ENCODE results near the gene SLC35G3.
"Not testable (repeated sequence)": the region's sequence is repeated elsewhere in the genome, so short reads cannot be mapped to it uniquely, and the experiment has no call there.

SLC35G3 gene

DNA sequence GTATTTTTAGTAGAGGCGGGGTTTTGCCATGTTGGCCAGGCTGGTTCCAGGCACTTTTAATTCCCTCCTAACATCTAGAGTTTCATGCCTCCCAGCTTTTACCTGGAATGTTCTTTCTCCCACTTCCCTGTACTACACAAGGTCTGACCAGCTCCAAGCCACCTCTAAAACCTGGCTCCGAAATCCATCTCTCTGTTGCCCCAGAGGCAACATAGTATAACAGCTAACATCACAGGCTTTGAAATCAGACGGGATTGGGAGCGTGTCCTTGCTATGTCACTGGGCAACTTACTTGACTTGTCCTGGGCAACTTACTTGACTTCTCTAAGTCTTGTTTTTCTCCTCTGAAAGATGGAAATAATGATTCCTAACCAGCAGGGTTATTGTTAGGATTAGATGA lies 31.4 kb downstream of the SLC35G3 start:
- no peak for DNase-seq

DNA sequence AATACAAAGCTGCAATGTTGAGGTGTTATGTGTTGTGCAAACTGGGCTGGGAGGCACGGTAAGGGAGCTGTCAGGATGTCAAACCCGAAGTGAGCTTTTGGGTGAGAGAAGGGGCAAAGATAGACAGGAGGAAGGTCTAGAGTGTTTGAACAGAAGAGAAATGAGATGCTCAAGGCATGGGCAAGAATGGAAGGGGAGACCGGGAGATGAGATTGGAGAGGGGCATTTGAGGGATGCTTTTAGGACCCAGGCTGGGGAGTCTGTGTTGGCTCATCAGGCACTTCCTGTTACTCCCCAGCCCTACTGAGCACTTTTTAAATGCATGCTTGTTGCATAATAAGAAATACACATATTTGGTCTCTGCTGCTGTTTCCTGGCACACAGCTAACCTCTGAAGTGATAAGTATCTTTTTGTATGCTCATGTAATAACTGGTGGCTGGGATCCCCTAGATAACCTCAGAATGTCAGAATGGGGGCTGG lies 32.9 kb downstream of the SLC35G3 start:
- DNase-seq: no peak

DNA sequence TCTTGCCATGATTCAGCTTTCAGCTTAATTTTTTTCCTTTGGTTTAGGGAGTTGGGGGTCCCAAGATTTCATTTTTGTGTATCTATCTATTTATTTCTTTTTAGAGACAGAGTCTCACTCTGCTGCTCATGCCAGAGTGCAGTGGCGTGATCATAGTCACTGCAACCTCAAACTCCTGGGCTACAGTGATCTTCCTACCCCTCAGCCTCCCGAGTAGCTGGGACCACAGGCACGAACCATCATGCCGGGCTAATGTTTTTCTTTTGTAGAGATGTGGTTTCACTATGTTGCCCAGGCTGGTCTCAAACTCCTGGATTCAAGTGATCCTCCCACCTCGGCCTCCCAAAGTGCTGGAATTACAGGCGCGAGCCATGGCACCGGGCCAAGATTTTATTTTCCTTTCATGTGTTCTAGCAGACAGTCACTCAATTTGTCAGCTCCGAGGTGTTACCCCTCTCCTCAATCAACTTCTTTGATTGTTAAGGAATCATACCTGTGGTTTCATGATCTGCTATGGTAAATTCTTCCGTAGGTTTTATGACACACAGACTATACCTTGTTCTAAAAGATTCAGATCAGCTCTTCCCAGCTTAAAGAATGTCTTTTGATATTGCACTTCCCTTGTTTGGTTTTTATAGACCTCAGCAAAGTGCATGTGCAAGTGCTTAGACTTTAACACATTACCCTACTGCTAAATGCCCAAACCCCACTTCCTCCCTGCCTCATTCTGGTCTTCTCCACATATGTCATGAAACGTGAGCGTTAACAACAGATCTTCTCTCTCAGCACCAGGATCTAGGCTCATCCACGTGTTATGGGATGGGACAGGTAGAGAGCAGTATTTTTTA lies 33.6 kb downstream of the SLC35G3 start:
- DNase-seq: no peak

DNA sequence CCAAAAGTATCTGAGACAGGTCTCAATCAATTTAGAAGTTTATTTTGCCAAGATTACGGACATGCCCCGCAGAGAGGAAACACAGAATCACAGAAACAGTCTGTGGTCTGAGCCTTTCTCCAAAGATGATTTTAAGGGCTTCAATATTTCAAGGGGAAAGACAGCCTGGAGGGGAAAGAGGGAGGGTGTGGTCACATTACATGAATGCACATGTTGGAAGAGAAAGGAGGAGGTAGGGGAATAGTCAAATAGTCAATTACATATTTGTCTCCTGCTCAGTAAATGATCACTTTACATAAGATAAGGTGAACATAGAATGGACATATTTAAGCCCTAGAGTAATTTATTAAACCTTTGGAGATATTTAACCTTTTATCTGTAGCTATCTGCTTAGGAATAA lies 34.3 kb downstream of the SLC35G3 start:
- no peak for DNase-seq

DNA sequence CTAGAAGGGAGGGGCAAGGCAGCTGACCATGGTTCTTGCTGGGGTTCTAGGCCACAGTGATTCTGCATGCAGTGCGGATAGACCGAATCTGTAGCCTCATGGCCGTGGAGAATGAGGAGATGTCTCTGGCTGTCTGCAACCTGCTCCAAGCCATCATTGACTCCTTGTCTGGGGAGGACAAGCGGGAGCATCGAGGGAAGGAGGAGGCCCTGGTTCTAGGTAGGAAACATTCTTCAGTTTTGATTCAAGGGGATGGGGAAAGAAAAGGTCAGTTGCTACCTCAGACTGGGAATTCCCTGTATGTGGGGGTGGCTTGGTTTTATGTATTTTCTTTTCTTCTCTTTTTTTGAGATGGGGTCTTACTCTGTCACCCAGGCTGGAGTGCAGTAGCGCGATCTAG lies 38.9 kb downstream of the SLC35G3 start:
- no peak for DNase-seq

DNA sequence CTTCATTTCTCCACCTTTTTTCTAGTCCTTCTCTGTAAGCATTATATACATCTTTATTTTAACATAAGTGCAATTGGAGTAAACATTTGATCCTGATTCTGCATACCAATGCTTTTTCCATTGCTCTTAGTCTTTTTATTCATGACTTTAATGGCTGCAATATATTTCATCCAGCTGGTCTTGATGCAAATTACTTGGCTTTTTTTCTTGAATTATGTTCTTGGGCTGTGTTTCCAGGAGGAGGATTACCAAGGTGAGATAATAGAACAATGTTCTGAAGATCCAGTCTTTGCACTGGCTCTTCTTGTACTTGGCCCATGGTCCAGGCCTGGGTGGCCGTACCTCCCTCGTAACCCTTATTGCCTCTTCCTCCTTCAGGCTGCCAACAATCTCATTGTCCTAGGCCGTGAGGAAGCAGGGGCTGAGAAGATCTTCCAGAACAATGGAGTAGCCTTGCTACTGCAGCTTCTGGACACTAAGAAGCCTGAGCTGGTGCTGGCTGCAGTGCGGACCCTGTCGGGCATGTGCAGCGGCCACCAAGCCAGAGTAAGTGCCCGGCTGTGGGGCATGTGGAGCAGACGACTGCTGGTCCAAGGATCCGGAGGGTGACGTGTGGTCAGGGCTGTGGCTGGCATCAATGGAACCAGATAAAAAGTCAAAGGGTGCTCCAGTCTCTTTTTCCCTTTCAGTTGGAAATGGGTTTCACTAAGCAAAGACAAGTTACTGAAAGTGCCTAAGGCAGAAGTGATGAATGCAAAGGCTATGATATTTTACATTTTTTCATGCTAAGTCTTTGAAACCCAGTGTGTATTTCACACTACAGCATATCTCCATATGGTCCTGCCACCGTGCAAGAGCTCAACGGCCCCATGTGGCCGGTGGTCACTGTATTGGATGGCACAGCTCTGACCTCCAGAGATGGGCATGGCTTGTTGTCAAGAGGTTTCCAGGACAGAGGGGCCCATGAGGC lies 39.7 kb downstream of the SLC35G3 start:
- no peak for DNase-seq

DNA sequence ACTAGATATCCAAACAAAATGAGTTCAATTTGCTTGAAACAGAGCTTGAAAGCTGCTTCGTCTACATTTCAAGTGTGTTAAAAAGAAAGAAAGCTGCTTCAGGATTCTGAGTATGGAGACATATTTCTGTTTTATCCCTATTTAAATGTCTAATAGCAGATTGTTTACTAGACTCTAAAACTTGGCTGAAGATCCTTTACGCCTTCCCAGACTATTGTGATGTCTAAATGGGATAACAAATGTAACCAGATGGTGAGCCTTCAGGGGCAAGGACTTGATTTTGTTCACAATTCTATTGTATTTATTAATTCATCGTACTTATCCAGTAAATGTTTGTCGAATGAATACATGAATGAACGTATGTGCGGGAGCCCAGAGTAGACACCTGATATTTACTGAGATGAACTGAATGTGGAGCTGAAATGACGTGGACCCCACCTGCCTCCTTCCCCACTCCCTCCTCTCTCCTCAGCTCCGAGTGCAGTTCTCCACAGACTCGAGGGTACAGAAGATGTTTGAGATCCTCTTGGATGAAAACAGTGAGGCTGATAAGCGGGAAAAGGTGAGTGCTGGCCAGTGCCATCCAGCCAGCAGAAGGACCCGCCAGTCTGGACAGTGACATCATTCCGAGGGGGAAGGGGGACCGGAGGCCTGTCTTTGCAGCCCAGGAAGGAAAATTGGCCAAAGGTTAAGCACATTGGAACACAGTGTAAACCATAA lies 41.6 kb downstream of the SLC35G3 start:
- DNase-seq: peak; percentile 21

DNA sequence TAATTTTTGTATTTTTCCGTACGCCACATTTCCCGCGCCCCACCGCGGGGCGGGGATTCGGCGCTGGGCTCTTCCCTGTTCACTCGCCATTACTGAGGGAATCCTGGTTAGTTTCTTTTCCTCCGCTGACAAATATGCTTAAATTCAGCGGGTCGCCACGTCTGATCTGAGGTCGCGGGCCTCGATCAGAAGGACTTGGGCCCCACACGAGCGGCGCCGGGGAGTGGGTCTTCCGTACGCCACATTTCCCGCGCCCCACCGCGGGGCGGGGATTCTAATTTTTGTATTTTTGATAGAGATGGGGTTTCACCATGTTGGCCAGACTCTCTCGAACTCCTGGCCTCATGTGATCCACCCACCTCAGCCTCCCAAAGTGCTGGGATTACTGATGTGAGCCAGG lies 43.1 kb downstream of the SLC35G3 start:
- DNase-seq: not testable (repeated sequence)

DNA sequence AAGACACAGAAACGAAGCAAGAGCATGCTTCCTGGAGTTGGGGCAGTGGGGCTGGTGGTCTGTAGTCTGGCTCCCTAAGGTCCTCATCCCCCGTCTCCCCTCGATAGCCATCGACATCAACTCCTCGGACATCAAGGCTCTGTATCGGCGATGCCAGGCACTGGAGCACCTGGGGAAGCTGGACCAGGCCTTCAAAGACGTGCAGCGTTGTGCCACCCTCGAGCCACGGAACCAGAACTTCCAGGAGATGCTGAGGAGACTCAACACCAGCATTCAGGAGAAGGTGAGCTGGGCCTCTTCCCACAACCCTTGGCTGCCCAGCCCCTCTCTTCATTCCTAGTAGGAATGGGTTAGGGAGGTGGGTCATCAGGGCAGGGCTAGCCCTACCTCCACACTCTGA lies 44.3 kb downstream of the SLC35G3 start:
- no peak for DNase-seq

DNA sequence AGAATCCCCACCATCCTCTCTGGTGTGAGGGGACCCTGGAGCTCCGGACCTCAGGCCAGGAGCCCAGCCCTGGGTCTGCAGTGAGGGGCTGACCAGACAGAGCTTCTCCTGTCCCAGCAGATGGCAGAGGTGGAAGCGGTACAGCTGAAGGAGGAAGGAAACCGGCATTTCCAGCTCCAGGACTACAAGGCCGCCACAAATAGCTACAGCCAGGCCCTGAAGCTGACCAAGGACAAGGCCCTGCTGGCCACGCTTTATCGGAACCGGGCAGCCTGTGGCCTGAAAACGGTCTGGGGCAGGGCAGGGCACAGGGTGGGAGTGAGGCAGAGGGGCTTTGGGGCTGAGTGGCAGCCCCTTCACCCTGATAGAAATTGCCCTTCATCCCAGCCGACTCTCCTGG lies 46.0 kb downstream of the SLC35G3 start:
- DNase-seq: no peak

DNA sequence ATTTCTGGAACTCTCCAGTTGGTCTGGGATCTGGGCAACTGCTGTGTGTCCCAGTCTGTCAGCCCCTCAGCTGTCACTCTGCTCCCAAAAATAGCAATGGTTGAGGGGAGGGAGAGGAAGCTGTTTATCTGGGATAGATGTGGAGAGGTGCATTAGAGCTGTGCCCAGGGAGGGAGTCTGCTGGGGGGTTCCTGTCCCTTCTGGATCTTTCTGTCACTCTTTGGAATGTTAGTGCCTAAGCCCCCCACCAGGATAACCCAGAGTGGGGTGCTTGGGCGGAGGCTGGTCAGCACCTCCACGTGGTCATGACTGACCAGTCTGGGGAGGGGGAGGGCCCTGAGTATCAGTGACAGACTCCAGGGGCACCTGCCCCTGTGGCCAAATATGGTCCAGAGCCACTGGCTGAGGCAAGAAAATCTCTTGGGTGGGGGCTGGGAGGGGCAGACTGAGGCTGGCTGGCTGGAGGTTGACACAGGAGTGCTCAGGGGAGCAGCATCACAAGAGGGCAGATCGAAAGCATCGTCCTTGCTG lies 46.8 kb downstream of the SLC35G3 start, which contains the start of gene UNC45B:
TSS of gene UNC45B (plus strand) at position 443 of the 531 bp plus-strand sequence. CDS start 447 bp downstream, outside the sequence.
- DNase-seq: no peak

DNA sequence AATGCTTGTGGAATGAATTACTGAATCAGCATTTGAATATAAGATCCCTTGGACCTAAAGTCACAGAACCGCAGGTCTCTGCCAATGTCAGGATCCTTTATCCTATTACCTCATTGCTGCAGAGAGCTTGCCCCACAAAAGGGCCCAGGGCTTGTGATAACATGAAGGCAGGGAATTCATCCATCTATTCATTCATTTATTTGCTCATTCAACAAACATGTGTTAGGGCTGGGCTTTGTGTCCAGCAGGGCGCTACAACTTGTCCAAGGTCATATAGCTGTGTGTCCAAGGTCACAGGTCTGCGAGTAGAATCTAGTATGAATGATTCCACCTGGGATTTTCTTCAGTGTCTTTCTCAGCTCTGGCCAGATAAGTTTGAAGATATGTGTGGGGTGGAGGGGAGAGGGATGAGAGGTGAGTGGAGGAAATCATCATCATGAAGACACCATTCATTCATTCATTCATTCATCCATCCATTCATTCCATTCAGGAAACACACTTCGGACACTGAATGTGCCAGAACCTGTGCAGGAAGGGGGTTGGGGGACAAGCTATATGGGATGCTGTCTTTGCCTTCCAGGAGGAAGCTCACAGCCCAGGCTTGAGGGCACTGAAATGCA lies 47.9 kb downstream of the SLC35G3 start:
- DNase-seq: no peak

DNA sequence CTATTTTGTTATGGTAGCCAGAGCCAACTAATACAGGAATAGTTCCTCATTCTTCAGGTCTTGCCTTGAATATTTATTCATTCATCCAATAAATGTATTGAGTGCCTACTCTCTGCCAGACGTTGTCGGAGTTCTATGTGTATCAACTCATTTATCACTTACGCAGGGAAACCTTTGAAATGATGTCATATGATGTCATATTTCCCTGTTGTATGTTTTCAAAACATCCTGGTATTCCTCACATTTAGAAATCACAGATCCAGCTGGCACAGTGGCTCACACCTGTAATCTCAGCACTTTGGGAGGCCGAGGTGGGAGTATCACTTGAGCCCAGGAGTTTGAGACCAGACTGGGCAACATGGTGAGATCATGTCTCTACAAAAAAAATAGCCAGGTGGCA lies 49.4 kb downstream of the SLC35G3 start:
- no peak for DNase-seq
